Measurements from ENCODE around the gene CTF1.

DNA sequence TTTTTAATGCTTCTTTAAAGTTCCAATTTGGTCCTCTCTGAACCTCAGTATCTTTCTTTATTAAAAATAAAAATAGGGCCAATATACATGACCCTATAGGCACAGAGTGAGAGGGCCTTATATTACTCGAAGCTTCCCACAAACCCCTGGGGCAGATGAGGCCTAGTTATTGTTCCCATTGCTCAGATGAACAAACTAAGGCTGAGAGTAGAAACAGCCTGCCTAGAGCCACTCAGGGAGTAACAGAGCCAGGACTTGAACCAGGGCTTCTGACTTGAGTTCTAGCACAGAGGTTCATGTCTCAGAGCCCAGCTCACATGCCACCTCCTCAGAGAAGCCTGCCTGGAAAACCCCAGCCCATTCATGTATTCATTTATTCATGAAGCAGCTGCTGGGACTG is 10.3 kb upstream of the CTF1 start:
- TF ChIP-seq CTCF (IDR thresholded peaks at IDR 0.05) (no peak), ZFX (IDR thresholded peaks at IDR 0.05; ENCODE audit: borderline replicate concordance) (no peak)
